HG03103 (cell line): ENCODE measurements around the gene AMHR2.

Experiments
- ATAC-seq: cut with Tn5 transposase; IDR thresholded peaks from one replicate; pipeline ENCODE4 v1.9.1; 2021; ENCODE audit warnings: low read depth; ENCODE audit not compliant: unreplicated experiment

The AMHR2 gene

DNA sequence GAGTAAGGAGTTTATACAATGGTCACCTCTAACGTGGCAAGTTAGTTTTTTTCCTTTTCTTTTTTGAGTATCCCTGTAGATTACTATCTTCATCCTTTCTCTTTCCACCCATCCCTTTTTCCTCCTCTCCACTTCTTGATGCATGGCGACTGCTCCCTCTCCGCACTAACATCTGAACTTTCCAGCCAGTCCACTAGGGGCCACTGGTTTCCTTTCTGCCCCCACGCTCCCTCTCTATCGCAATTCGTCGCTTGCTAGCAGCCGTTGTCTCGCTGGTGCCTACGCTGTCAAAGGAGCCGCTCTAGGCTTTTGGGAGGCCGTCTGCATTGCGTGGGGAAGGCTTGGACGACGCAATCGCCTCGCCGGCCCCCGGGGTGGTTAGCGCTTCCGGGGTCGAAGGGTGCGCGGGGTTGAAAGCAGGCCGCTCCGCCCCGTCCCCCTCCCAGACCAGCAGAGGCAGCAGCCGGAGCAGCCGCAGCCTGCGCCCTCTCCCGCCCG, 28.1 kb downstream of the AMHR2 start, which contains the start of gene PCBP2:
PCBP2 (plus strand) TSS at position 442 of the 498 bp plus-strand sequence. CDS start 2,699 bp downstream, outside the sequence.
- peak; percentile 93 for ATAC-seq

DNA sequence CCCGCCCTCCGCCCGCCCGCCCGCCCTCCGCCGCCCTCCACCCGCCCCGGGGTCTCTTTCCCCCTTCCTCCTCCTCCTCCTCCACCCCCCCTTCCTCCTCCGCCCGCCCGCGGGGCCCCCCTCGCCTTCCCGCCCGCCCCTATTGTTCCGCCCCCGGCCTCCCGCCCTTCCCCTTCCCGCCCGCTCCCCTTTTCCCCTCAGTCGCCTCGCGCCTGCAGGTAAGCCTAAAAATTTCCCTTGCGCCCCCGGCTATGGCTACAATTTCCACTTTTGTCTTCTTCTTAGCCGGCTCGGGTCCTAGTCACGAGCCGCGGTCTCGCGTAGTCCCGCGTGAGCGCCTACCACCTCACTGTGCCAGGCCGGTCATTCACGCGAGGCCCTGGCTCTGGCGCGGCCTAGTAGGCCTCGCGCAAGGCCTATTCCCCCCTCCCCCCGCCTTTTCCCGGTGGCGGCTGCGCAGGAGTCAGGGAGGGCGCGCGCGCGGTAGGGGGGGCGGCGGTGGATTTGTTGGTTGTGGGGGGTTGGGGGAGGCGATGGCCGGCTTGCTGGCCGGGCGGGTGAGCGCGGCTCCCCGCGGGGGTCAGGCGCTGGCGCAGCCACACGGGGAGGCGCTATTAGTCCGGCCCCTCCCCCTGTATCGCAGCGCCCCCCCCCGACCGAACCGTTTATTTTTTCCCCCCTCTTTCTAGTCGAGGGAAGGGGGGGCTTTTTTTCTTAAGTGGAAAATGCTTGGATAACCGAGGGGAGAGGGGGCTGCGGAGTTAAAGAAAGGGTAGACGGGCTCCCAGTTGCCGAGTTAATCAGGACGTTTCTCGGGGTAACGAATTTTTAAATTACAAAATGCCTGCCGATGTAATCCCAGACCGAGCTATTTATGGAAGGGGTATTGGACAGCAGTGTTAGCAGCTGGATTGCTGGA, 28.8 kb downstream of the AMHR2 start:
- ATAC-seq = peak; percentile 13

DNA sequence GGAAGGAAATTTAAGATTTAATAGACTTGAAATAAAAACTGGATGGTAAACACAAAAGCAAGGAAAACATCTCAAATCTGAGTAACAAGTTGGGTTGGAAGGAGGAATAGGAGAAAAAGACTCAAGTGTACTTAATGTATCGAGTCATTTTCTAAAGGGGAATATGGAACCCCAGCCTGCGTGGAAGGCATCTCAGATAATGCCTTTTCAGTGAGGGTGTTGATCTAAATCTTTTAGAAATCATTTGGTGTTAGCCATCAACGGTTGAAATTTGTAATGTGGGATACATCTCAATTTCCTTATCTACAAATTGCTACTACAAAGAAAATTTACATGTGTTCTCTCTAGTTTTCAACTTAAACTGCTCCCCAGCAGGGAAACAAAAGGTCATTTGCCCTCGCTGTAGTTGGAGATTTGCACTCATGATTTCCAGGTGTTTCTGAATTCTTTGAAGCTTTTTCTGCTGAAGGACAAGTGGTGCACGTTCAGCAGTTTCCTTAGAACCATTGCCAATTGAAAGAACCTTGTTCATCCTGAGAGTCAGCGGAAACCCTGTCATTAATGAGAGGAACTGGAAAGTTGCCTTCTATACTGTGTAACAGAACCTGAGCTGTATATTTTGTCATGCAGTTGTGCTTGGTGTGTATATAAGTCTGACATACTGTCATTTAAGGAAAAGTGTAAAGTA, 30.4 kb downstream of the AMHR2 start:
- no peak for ATAC-seq

DNA sequence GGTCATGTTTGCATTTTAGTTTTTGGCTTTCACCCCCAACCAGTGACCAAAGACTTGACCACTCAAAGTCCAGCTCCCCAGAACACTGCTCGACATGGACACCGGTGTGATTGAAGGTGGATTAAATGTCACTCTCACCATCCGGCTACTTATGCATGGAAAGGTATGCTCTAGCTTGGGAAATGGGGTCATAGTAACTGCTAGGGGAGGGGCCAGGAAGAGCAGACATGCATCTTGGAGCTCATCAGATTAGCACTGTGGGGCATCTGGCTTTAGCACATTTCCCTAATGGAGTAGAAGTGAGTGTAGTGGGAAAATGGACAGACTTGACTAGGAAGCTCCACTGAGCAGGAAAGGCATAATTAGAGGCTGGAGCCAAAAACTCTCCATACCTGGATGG, 31.1 kb downstream of the AMHR2 start:
- no peak for ATAC-seq

DNA sequence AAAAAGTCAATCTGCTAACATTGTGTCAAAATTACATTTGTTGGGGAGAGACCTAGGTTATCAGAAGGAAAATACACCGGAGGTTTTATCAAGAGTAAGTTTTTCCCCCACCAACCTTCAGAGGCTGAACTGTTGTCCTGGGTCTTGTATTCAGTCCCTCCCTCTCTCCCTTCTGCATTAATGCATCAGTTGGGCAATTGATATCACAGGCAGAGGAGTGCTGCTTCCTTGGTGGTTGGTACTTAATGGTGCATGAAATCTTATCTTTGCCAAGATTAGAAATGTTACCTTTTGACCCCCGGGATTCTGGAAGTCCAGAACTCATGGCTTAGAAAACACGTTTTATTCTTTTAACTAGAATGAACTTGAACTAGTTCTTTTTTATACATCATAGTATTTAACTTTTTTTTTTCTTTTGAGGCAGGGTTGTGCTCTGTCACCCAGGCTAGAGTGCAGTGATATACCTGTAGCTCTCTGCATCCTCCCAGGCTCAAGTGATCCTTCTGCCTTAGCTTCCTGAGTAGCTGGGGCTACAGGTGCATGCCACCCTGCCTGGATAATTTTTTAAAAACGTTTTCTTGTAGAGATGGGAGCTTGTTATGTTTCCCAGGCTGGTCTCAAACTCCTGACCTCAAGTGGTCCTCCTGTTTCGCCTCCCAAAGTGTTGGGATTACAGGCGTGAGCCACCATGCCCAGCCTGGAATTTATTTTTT, 33.2 kb downstream of the AMHR2 start:
- no peak for ATAC-seq

DNA sequence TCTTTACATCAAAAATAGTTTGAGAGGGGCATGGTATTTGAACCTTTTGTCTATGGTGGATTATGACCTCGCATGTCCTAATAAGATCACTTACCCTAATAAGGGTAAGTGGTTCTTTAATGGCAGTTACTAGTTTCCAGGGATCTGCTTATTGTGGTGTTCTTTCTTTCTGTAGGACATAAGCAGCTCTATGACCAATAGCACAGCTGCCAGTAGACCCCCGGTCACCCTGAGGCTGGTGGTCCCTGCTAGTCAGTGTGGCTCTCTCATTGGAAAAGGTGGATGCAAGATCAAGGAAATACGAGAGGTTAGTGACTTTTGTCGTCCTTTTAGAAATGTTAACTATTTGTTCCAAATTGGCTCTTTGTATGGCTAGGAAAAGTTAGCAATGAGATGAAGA, 35.4 kb downstream of the AMHR2 start:
- ATAC-seq = no peak

DNA sequence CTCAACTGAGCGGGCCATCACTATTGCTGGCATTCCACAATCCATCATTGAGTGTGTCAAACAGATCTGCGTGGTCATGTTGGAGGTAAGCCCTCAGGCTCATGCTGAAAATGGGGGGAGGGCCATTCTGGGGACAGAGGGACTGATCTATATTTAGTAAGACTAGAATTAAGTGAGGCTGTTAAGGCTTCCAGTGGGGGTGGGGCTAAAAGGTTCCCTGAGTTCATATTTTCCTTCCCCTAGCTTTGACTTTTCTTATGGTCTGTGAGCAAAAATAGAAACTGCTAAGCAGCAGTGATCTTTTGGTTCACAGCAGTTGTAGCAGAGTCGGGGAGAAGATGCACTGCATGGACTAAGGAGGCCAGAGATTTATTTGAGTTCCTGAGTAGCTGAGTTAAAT, 37.4 kb downstream of the AMHR2 start:
- no peak for ATAC-seq

DNA sequence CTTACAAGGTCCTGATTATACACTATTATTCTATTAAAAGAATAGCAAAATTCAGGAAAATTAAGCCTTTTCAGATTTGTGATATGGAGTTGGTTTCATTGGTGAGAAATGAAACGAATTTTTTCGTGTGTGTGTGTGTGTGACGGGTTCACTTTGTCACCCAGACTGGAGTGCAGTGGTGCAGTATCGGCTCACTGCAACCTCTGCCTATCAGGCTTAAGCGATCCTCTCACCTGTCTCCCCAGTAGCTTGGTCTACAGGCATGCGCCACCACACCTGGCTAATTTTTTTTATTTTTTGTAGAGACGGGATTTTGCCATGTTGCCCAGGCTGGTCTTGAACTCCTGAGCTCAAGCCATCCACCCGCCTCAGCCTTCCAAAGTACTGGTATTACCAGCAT, 37.9 kb downstream of the AMHR2 start:
- no peak for ATAC-seq

DNA sequence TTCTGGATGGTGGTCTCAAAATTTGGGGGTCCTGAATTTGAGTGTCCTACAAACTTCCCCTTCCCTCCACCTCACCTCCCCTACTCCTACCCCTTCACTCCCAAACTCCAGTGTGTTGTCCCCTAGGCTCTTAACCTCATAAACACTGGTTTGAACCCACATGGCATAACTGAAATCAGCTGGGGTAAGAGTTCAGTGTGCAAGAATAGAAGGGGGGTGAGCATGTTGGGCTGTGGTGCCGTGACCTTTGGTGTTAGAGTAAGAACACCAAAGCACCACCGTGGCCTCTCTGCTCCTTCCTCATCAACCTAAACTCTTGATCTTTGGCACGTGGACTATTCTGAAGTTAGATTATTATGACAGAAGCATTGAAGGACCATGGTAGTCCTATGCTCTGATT, 39.3 kb downstream of the AMHR2 start:
- no peak for ATAC-seq

DNA sequence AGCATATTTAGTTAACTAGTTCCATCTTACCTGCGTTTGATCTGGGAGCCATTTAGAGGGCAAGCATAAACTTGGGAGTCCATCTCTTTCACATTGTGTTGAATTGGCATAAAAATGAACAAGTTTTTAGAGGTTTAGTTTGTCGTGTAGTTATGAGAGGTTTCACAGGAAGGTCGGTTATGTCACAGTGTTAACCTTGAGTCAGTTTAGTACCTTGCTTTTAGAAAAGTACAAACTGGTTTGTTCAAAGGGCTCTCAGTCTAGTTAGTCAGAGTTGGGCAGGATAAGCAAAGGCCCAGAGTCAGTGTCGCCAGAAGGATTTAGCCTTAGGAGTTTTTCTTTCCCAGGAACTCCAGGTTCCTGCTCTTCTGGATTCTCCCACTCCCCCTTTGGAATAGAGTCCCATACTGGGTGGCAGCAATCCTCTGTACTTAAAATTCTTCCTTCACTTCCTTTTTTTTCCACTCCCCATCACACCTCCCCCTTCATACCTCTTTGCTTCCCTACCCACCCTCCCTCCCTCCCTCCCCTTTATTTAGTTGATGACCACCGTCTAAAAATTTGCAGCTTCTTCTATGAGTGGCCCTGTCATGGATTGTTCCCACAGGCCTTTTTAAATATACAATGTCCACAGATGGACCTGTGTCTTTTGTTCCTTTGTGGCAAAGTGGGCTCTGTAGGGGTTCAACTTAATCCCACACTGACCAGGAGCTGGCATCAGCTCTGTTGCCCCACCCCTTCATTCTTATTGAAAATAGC, 40.3 kb downstream of the AMHR2 start:
- no peak for ATAC-seq

DNA sequence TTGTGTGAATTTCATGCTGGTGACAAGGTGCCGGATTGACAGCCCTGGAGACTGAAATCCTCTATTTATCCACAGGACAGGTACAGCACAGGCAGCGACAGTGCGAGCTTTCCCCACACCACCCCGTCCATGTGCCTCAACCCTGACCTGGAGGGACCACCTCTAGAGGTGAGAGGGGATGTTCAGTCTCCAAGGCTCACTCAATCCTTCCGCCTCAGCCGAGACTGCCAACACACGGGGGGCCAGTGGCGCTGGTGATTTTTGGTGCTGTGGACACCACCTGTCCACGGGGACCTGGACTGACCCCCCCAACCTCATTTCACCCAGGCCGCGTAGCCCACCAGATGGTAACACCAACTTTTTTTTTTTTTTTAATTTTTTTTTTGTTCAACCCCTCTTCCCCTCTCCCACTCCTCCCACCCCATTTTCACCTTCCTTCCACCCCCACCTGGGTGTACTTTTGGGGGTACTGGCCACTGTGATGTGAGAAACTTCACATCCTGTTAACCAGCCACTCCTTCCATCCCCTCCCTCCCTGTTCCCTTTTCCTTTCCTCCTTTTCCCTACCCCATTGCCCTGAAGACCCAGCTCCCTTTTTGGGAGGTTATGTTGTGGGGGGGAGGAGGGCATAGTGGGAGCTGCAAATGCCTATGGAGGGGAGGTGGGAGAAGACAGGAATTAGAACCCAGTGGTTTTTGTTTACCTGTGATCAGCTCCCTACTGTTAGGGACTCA, 41.2 kb downstream of the AMHR2 start:
- ATAC-seq = no peak

DNA sequence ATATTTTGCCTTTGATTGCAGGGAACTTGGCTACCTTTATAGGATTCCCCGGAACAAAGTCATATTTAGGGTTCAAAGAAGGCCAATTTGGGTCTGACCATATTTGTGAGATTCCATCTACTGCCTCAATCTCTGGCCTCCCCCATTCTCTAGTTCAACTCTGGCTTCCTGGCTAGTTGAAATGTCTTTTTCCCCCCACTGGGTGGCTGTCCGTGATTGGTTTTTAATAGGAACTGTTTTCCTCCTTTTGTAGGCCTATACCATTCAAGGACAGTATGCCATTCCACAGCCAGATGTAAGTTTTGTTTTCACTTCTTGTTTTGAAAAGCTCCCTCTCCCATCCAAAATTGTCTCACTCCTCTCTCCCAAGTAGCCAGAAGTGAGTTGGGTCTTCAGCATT, 42.0 kb downstream of the AMHR2 start:
- no peak for ATAC-seq

DNA sequence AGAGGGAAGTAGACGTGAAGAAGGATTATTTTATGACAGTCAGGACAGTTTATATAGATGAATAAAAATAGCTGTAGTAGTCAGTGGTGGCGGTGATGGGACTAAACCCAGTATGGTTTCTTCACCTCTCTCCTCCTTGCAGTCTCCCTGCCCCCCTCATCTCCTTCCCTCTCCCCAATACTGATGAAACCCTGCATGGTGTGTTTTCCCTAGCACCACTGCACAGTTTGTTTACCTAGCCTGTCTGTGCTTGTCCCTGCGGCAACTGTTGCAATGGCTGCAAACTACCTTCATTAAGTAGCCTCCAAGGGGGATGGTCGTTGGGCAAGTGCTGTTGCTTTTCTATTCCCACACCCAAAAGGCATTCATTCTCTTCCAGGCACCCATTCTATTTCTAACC, 43.0 kb downstream of the AMHR2 start:
- no peak for ATAC-seq

DNA sequence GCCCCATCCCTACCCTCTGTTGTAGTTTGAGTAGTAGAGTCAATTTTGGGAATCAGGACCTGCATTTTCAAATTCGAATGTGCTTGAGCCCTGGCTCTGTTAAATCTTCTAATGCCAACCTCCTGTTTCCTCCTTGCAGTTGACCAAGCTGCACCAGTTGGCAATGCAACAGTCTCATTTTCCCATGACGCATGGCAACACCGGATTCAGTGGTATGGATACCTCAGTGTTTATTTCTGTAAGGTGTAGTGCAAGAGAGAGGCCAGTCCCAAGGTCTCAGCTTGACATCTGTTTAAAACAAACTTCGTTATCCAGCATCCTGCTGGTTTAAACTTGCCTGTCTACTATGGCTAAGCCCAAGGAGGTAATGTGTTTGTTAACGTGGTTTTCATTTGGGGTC, 43.4 kb downstream of the AMHR2 start:
- no peak for ATAC-seq

DNA sequence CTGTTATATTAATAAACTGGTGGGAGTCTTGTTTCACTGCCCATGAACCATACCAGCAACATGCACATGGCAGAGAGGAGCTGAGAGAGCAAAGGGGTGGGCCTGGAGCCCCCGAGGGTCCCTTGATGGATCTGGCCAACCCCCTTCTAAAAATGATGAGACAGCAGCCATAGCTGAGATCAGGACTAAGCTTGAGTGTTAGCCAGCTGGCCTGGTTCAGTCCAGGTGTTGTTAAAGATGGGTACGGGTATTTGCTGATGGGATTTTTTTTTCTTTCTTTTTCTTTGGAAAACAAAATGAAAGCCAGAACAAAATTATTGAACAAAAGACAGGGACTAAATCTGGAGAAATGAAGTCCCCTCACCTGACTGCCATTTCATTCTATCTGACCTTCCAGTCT, 44.2 kb downstream of the AMHR2 start:
- no peak for ATAC-seq

DNA sequence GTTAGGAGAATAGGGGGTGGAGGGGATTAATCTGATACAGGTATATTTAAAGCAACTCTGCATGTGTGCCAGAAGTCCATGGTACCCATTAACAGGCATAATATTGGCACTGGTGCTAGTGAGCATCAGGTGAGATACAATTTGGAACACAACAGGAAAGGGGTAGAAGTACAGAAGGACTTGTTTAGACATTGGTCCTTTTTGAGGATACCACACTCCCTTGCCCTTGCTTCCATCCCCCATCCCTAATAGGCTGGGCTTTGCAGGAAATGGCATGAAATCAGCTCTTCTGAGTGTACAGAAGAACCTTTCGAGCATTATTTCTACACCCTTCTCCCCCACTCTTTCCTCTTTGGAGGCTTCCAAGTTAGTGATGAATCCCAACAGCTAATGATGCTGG, 44.6 kb downstream of the AMHR2 start:
- no peak for ATAC-seq

DNA sequence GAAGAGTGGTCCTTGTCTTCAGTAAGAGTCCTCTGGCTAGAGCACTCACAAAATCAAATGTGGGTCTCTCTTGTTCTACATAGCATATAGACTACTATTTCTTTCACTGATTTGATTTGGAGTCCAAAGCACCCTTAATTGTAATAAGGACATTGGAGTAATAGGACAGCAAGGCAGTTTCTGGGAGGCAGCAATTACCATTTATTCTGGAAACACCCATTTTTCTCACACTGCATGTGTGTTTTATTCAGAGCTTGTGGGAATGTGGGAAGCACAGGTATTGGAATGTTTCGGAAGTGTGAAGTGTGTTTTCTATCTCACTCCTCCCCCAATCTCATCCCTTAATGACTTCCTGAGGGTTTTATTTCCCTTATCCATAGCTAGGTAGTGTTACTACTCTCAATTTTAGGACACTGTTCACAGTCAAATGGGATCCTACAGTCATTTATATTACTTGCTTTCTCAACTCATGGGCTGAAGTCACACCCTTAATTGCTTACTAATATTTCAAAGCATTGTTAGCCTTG, 48.5 kb downstream of the AMHR2 start:
- ATAC-seq = no peak

DNA sequence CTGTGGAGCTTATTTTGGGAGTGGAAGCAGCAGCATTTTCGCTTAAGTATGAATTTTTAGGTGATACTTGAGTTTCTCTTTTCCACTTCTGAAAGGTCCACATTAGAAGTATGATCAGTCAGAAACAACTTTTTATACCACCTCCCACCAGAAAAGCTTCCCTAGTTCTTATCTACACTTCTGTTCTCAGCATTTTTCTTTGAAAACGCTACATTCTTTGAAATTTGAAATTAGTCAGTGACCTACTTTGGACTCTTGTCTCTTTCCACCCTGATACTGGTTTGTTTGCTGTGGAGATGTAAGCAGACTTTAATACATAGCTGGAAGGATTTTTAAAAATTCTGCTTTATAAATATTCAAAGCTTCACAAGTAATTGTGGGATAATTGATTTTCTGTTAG, 50.4 kb downstream of the AMHR2 start:
- no peak for ATAC-seq

DNA sequence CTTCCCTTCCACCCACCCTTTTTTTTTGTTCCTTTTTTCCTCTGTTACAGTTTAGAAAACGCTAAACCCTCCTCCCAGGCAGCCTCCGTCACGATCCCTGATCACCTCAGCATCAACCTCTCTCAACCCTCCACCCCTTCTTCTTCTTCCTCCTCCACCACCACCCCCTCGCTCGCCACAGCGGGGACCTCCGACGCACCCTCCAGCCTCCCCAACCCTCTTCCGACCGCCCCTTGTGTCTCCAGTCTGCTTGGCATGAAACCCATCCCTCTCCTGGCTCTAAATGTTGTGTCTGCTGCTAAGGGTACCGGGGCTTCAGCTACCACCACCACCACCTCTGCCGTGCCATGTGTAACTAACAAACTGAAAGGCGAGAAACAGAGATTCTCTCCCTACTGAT, 51.2 kb downstream of the AMHR2 start:
- ATAC-seq = no peak
